A549 (cell line): Measurements from ENCODE around the gene NUP62. TPM values are rescaled to one million over a fixed set of nuclear protein-coding genes. Genes with fewer than 3 reads are reported as not detected.
"Not testable (repeated sequence)": the region's sequence is repeated elsewhere in the genome, so short reads cannot be mapped to it uniquely, and the experiment has no call there.

Experiments
- ATAC-seq, 2 experiments: fragments of 200-7000 bp in 1 of 2; fragments of >200 bp in 1 of 2; cut with Nextera tagmentation in 1 of 2; cut with Tn5 transposase in 1 of 2; 3 replicates each; pipeline versions ENCODE4 v1.8.0 to v1.9.1; 2018 to 2020; ENCODE audit warnings: mild to moderate bottlenecking in 1 of 2, moderate library complexity in 1 of 2
- CTCF ChIA-PET: fragments of 300-600 bp; sonication (Branson Sonifier 250); formaldehyde crosslinking; extraction: SDS; loops from one replicate; lab custom pipeline; 2021; ENCODE audit warnings: antibody characterized with exemption, inconsistent platforms; lab: Yijun Ruan, JAX
- POLR2A ChIA-PET: fragments of 350-600 bp; formaldehyde crosslinking; extraction: SDS; loops from one replicate; lab custom pipeline; 2021; ENCODE audit warnings: antibody characterized with exemption, inconsistent platforms; lab: Yijun Ruan, JAX
- DNase-seq, 2 experiments: peaks; one replicate each; pipeline versions ENCODE4 v3.0.0 to v3.0.0-alpha.2; 2011 to 2016; ENCODE audit warnings: low read depth in 1 of 2, low spot score in 1 of 2
- FAIRE-seq: peaks from 2 replicates; lab custom pipeline; 2011; peaks lifted over from hg19 to GRCh38; lab: Jason Lieb, UNC
- H3K27ac ChIP-seq, 2 experiments: fragments of >200 bp; sonication (Bioruptor Twin); formaldehyde crosslinking; 3 replicates each; pipeline ENCODE4 v1.5.1; 2016 to 2017
- H3K4me1 ChIP-seq: fragments of >200 bp; sonication (Bioruptor Twin); formaldehyde crosslinking; 3 replicates; pipeline ENCODE4 v1.6.1; 2016
- H3K4me2 ChIP-seq: fragments of >200 bp; sonication (Bioruptor Twin); formaldehyde crosslinking; 3 replicates; pipeline ENCODE4 v1.6.1; 2016
- H3K4me3 ChIP-seq: fragments of >200 bp; sonication (Bioruptor Twin); formaldehyde crosslinking; 3 replicates; pipeline ENCODE4 v1.5.1; 2016
- H3K9me3 ChIP-seq: fragments of >200 bp; sonication (Bioruptor Twin); formaldehyde crosslinking; 3 replicates; pipeline ENCODE4 v1.6.1; 2016
- BHLHE40 ChIP-seq: IDR thresholded peaks from 2 replicates; pipeline ENCODE4 v1.6.1; 2012; ENCODE audit warnings: low read depth, low read length, inconsistent platforms
- CBX2 ChIP-seq: fragments of 200-600 bp; sonication (generic); IDR thresholded peaks from 2 replicates; pipeline ENCODE4 v1.6.1; 2016; ENCODE audit warnings: low read depth, mild to moderate bottlenecking, borderline replicate concordance
- CEBPB ChIP-seq, 2 experiments: fragments of >200 bp in 1 of 2; sonication (Bioruptor Twin) in 1 of 2; formaldehyde crosslinking in 1 of 2; IDR thresholded peaks; 2 replicates each; pipeline ENCODE4 v1.6.1; 2012 to 2016
- CHD2 ChIP-seq: fragments of 150-350 bp; IDR thresholded peaks from 2 replicates; pipeline ENCODE4 v1.6.1; 2014; ENCODE audit warnings: low read length; ENCODE audit not compliant: partially characterized antibody
- EHF ChIP-seq: fragments of 250-450 bp; sonication (Bioruptor Pico); IDR thresholded peaks from 2 replicates; pipeline ENCODE4 v1.5.0; 2020; ENCODE audit warnings: mild to moderate bottlenecking
- EHMT2 ChIP-seq: fragments of 200-600 bp; sonication (generic); IDR thresholded peaks from 2 replicates; pipeline ENCODE4 v1.6.1; 2016; ENCODE audit warnings: antibody characterized with exemption, low read depth, mild to moderate bottlenecking, moderate library complexity
- EP300 ChIP-seq, 2 experiments: fragments of >200 bp; sonication (Bioruptor Twin); formaldehyde crosslinking; IDR thresholded peaks; 2 replicates in 1 of 2; 3 replicates in 1 of 2; pipeline ENCODE4 v1.6.1; 2016 to 2017
- ESRRA ChIP-seq: fragments of 150-350 bp; IDR thresholded peaks from 2 replicates; pipeline ENCODE4 v1.6.1; 2014; ENCODE audit warnings: mild to moderate bottlenecking, low read length, borderline replicate concordance
- FOSB ChIP-seq: fragments of 250-450 bp; sonication (Bioruptor Pico); IDR thresholded peaks from 2 replicates; pipeline ENCODE4 v1.5.0; 2020; ENCODE audit warnings: mild to moderate bottlenecking, moderate library complexity
- FOSL2 ChIP-seq, 2 experiments: fragments of 450-650 bp in 1 of 2; fragments of >200 bp in 1 of 2; sonication (Bioruptor Twin) in 1 of 2; formaldehyde crosslinking; IDR thresholded peaks; 2 replicates each; pipeline versions ENCODE4 v1.5.0 to v1.6.1; 2016 to 2020; ENCODE audit warnings: mild to moderate bottlenecking in 1 of 2, moderate library complexity in 1 of 2
- GATA3 ChIP-seq: IDR thresholded peaks from 2 replicates; pipeline ENCODE4 v1.6.1; 2012; ENCODE audit warnings: borderline replicate concordance
- JUNB ChIP-seq: fragments of >200 bp; sonication (Bioruptor Twin); formaldehyde crosslinking; IDR thresholded peaks from 2 replicates; pipeline ENCODE4 v1.6.1; 2016
- NPAS2 ChIP-seq: fragments of 250-450 bp; sonication (Bioruptor Pico); IDR thresholded peaks from 2 replicates; pipeline ENCODE4 v1.8.0; 2022; ENCODE audit warnings: mild to moderate bottlenecking, moderate library complexity, borderline replicate concordance
- POLR2A ChIP-seq: IDR thresholded peaks from 2 replicates; pipeline ENCODE4 v1.6.1; 2012; ENCODE audit warnings: mild to moderate bottlenecking, low read length
- RAD21 ChIP-seq, 2 experiments: fragments of >200 bp in 1 of 2; sonication (Bioruptor Twin) in 1 of 2; formaldehyde crosslinking in 1 of 2; IDR thresholded peaks in 1 of 2; conservative IDR thresholded peaks in 1 of 2; 2 replicates in 1 of 2; 3 replicates in 1 of 2; pipeline ENCODE4 v1.6.1; 2012 to 2018; ENCODE audit warnings: inconsistent platforms in 1 of 2
- RCOR1 ChIP-seq: fragments of 150-350 bp; IDR thresholded peaks from 2 replicates; pipeline ENCODE4 v1.6.1; 2014; ENCODE audit warnings: antibody characterized with exemption, low read length, low read depth
- RNF2 ChIP-seq: fragments of 200-600 bp; sonication (generic); IDR thresholded peaks from 2 replicates; pipeline ENCODE4 v1.6.1; 2016; ENCODE audit warnings: low read depth, mild to moderate bottlenecking, antibody characterized with exemption, moderate library complexity, borderline replicate concordance
- SREBF2 ChIP-seq: fragments of 450-650 bp; IDR thresholded peaks from 2 replicates; pipeline ENCODE4 v1.6.1; 2014; ENCODE audit warnings: mild to moderate bottlenecking, moderate library complexity
- WGBS: methylation state at CpG from one replicate; pipeline ENCODE4 v1.1.6; 2017; ENCODE audit errors: missing lambda C conversion rate; 5-methylcytosine and 5-hydroxymethylcytosine counted together
- polyA plus RNA-seq, 4 experiments: library from polyadenylated mRNA; depleted of rRNA in 3 of 4; stranded (reverse); fragments of >200 nt; fragmentation: RNase III in 1 of 4; extraction: RNeasy Plus Mini Kit Qiagen cat#74134 plus additional on column Dnase treatment in 1 of 4; gene quantifications; 2 replicates in 3 of 4; 3 replicates in 1 of 4; pipeline ENCODE4 v1.2.3, GENCODE V29; 2011 to 2017
- TF ChIP-seq, protein P1 (sequence below): IDR thresholded peaks from 2 replicates; pipeline ENCODE4 v1.6.1; 2012
- TF ChIP-seq, protein P2 (sequence below): fragments of 150-350 bp; IDR thresholded peaks from 2 replicates; pipeline ENCODE4 v1.6.1; 2014; ENCODE audit warnings: low read depth, mild to moderate bottlenecking, low read length
- TF ChIP-seq, protein P3 (sequence below): IDR thresholded peaks from 2 replicates; pipeline ENCODE4 v1.6.1; 2012
- TF ChIP-seq, protein P4 (sequence below): IDR thresholded peaks from 2 replicates; pipeline ENCODE4 v1.6.1; 2012; ENCODE audit warnings: low read depth, borderline replicate concordance
- TF ChIP-seq, protein P5 (sequence below): fragments of 250-450 bp; sonication (Bioruptor Pico); IDR thresholded peaks from 2 replicates; pipeline ENCODE4 v1.5.0; 2020; ENCODE audit warnings: low read depth, mild to moderate bottlenecking, moderate library complexity

Gene NUP62
- polyA plus RNA-seq, 2 of the 4 experiments (the other 2 are of a cell fraction), result 21.4 to 83.9 TPM

DNA sequence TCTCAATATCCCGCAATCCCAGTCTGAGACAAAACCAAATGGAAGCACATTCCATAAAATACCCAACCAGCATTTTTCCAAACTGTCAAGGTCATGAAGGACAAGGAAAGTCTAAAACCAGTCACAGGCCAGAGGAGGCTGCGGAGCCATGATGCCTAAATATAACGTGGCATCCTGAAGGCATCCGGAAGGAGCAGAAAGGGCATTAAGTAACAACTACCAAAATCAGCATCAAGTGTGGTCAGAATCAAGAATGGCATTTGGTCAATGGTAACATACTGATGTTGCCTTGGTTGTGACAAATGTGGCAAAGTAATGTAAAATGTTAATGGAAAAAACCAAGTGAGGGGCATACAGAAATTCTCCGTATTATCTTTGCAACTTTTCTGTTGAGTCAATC is 3.8 kb downstream of the NUP62 start (continued):
- TF ChIP-seq, protein P1, sequence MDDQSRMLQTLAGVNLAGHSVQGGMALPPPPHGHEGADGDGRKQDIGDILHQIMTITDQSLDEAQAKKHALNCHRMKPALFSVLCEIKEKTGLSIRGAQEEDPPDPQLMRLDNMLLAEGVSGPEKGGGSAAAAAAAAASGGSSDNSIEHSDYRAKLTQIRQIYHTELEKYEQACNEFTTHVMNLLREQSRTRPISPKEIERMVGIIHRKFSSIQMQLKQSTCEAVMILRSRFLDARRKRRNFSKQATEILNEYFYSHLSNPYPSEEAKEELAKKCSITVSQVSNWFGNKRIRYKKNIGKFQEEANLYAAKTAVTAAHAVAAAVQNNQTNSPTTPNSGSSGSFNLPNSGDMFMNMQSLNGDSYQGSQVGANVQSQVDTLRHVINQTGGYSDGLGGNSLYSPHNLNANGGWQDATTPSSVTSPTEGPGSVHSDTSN, result no peak
- no peak for TF ChIP-seq EP300 (IDR thresholded peaks at IDR 0.05)
- TF ChIP-seq, all 56 proteins: peak for 0

DNA sequence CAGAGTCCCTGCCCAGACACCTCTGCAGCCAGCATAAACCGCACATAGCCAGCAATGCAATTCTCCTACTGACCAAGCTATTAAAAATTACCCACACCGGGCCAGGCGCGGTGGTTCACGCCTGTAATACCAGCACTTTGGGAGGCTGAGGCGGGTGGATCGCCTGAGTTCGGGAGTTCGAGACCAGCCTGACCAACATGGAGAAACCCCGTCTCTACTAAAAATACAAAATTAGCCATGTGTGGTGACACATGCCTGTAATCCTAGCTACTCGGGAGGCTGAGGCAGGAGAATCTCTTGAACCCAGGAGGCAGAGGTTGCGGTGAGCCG is 4.5 kb downstream of the NUP62 start:
- DNase-seq, POLR2A ChIA-PET, H3K4me2 ChIP-seq, H3K4me3 ChIP-seq, FAIRE-seq, H3K9me3 ChIP-seq, ATAC-seq: not testable (repeated sequence)
- peaks cover 20% of the 10 kb centered on the region for H3K4me1 ChIP-seq
- 96% methylated on average over 13 of the region's 13 CpGs for WGBS
- CTCF ChIA-PET, result interaction anchor here (0.9 to 1.2 kb wide), 3 partner anchors 13 to 1340 kb away, joined by 3 to 8 read pairs (median 3); no protein-coding TSS in a partner anchor
- H3K27ac ChIP-seq, result peak overlapping the region; percentile 54 to 75; a peak in 5 of 6 replicates

DNA sequence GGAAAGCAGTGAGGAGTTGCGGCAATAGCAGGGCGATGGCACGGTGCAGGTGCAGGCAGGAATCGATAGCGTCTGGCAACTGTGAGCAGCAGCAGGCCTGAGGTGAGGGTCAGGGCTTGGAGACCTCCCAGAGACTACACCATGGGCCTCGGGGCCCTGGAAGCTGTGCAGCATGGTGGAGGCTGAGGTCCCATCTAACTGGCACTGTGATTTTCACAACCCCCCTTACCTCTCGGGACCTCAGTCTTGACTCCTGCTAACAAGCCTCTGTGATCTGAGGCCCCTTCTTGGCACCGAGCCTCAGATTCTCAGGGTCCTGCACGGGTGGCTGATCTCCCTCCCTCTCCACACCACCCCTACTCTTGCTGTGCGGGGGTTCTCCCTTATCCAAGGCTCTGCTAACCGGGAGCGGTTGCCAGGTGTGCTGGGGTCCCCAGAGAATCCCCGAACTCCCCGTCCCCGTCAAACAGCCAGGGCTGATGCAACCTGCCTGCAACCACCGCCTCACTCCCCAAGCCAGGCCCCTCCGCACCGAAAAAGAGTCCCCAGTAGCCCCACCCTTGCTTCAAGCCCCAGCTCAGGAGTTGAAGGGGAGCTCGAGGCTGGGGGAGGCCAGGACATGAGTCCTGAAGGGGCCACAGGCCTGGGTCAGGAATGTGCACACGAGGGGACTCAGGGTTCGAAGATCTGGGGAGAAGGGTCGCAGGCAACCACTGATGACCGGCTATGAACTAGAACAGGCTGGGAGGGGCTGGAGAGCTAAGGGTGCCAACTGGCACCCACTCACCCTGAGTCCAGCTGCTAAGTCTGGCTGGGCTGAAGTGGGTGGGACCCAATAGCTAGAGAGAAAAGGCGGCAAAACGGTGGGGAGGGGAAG is 5.1 kb downstream of the NUP62 start:
- peaks cover 20% of the 10 kb centered on the region for H3K4me1 ChIP-seq
- TF ChIP-seq, protein P2, sequence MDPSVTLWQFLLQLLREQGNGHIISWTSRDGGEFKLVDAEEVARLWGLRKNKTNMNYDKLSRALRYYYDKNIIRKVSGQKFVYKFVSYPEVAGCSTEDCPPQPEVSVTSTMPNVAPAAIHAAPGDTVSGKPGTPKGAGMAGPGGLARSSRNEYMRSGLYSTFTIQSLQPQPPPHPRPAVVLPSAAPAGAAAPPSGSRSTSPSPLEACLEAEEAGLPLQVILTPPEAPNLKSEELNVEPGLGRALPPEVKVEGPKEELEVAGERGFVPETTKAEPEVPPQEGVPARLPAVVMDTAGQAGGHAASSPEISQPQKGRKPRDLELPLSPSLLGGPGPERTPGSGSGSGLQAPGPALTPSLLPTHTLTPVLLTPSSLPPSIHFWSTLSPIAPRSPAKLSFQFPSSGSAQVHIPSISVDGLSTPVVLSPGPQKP, result no peak
- TF ChIP-seq RCOR1 (no peak), EHF (no peak), SREBF2 (no peak), RAD21 (conservative IDR thresholded peaks at IDR 0.05 in 1 of 2, IDR thresholded peaks at IDR 0.05 in 1 of 2) (no peak), RNF2 (no peak), BHLHE40 (no peak), POLR2A (no peak), FOSL2 (IDR thresholded peaks at IDR 0.05) (no peak), FOSL2 (CRISPR knock-in tag; IDR thresholded peaks at IDR 0.05) (no peak), EHMT2 (no peak), CBX2 (no peak)
- TF ChIP-seq, protein P3, sequence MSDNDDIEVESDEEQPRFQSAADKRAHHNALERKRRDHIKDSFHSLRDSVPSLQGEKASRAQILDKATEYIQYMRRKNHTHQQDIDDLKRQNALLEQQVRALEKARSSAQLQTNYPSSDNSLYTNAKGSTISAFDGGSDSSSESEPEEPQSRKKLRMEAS, result no peak
- TF ChIP-seq, all 56 proteins: peak for 0
- peak overlapping the region; percentile 54 to 75; a peak in 5 of 6 replicates for H3K27ac ChIP-seq
- no peak for ATAC-seq
- H3K9me3 ChIP-seq, result no peaks in the 10 kb centered on the region
- CTCF ChIA-PET, result interaction anchor here (0.9 to 1.2 kb wide), 3 partner anchors 13 to 1340 kb away, joined by 3 to 8 read pairs (median 3); no protein-coding TSS in a partner anchor
- whole genome bisulfite sequencing, result 91% methylated on average over 24 of the region's 25 CpGs
- DNase-seq, result no peak
- H3K4me2 ChIP-seq, result no peak overlapping the region
- POLR2A ChIA-PET, result no interaction called here
- H3K4me3 ChIP-seq, result no peak overlapping the region
- FAIRE-seq, result no peak

DNA sequence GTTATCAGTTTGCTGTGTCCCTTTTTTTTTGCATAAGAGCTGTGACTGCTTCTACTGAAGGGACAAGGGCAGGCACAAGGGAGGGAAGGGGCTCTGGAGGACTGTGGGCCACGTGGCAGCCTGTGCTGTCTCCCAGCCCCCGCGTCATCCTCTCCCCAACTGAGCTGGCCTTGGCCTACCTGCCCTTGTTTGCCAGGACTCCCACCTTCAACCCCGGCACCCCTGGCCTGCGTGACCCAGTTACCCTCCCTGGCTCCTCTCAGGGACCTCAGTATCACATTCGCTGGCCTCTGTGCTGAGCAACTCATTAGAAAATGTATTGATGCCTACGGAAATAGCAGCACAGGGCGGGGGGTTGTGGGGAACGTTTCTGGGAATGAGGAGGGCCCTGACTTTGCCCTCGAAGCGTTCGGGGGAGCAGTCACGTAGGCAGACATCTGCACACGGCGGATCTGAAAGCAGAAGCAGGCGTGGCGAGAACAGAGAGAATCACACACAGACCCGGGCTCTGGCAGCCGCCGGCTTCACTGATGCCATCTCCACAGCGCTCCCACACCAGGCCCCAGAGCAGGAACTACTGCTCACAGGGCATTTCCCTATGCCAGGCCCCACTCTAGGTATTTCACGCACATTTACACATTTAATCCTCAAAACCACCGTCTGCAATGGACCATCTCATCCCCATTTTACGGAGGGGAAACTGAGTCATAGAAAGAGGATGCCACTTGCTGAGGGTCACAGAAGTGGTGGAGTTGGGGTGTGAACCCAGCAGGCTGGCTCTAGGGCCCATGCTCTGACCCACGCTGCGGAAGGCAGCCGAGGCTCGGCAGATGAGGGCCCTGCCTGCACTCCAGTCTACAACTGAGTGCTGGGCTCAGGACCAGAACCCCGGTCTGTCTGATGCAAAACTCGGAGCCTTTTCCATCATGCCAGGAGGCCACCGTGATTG is 6.0 kb downstream of the NUP62 start:
- ATAC-seq, result no peak
- DNase-seq, result no peak
- peaks cover 20% of the 10 kb centered on the region for H3K4me1 ChIP-seq
- WGBS, result 93% methylated on average over 29 of the region's 31 CpGs
- H3K27ac ChIP-seq, result peak overlapping the region; percentile 54 to 75; a peak in 5 of 6 replicates
- CTCF ChIA-PET, result interaction anchor here (1.6 kb wide), 1 partner anchor 14 kb away, joined by 5 read pairs; no protein-coding TSS in a partner anchor
- FAIRE-seq, result no peak
- H3K4me3 ChIP-seq, result no peak overlapping the region
- no peak overlapping the region for H3K4me2 ChIP-seq
- TF ChIP-seq EHMT2 (no peak), CHD2 (no peak), FOSB (CRISPR knock-in tag) (no peak), GATA3 (no peak), CEBPB (IDR thresholded peaks at IDR 0.05) (no peak), NPAS2 (CRISPR knock-in tag) (no peak), JUNB (no peak), ESRRA (no peak)
- TF ChIP-seq, protein P4, sequence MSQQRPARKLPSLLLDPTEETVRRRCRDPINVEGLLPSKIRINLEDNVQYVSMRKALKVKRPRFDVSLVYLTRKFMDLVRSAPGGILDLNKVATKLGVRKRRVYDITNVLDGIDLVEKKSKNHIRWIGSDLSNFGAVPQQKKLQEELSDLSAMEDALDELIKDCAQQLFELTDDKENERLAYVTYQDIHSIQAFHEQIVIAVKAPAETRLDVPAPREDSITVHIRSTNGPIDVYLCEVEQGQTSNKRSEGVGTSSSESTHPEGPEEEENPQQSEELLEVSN, result no peak
- TF ChIP-seq, protein P3, result no peak
- TF ChIP-seq, protein P5, sequence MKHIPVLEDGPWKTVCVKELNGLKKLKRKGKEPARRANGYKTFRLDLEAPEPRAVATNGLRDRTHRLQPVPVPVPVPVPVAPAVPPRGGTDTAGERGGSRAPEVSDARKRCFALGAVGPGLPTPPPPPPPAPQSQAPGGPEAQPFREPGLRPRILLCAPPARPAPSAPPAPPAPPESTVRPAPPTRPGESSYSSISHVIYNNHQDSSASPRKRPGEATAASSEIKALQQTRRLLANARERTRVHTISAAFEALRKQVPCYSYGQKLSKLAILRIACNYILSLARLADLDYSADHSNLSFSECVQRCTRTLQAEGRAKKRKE (CRISPR knock-in tag), result no peak
- POLR2A ChIA-PET, result no interaction called here
- H3K9me3 ChIP-seq, result no peaks in the 10 kb centered on the region
